Fibroblast of lung (primary cell): ENCODE data around the gene C4BPA. TPM values are rescaled to one million over a fixed set of nuclear protein-coding genes. Genes with fewer than 3 reads are reported as not detected.
A peak's percentile ranks its signal among the peaks of the same experiment; 100 is the strongest.

ENCODE experiments used
- DNase-seq, 2 donors: peaks; one replicate each; pipeline versions ENCODE4 v3.0.0 to v3.0.0-alpha.2; 2010; ENCODE audit warnings: low read depth in 2 of 2
- H2AFZ ChIP-seq: 2 replicates; pipeline ENCODE4 v1.5.1; 2012; ENCODE audit warnings: low read length, control low read depth, inconsistent platforms
- H3K27ac ChIP-seq: 2 replicates; pipeline ENCODE4 v1.5.1; 2011; ENCODE audit warnings: low read length, control low read depth; ENCODE audit not compliant: insufficient read depth
- H3K27me3 ChIP-seq: 2 replicates; pipeline ENCODE4 v1.5.1; 2011; ENCODE audit warnings: mild to moderate bottlenecking, low read length; ENCODE audit not compliant: control insufficient read depth, insufficient read depth
- H3K36me3 ChIP-seq: 2 replicates; pipeline ENCODE4 v1.5.1; 2011; ENCODE audit warnings: low read length; ENCODE audit not compliant: control insufficient read depth, insufficient read depth
- H3K4me1 ChIP-seq: 2 replicates; pipeline ENCODE4 v1.5.1; 2011; ENCODE audit warnings: low read length; ENCODE audit not compliant: control insufficient read depth, insufficient read depth; ENCODE audit errors: extremely low read depth
- H3K4me2 ChIP-seq: 2 replicates; pipeline ENCODE4 v1.5.1; 2011; ENCODE audit warnings: low read length, control low read depth; ENCODE audit not compliant: insufficient read depth; ENCODE audit errors: extremely low read depth
- H3K4me3 ChIP-seq, 4 experiments: fragments of 200-600 bp in 1 of 4; sonication (generic) in 1 of 4; replicated peaks in 1 of 4; 2 replicates each; pipeline ENCODE4 v1.5.1; 2011 to 2016; ENCODE audit warnings: low read length in 4 of 4, low read depth in 3 of 4, mild to moderate bottlenecking in 3 of 4, control low read depth in 2 of 4, inconsistent platforms in 1 of 4, mixed read lengths in 1 of 4; ENCODE audit not compliant: insufficient read depth in 1 of 4; ENCODE audit errors: control extremely low read depth in 1 of 4
- H3K79me2 ChIP-seq: 2 replicates; pipeline ENCODE4 v1.5.1; 2012; ENCODE audit warnings: mild to moderate bottlenecking, low read length, inconsistent platforms; ENCODE audit not compliant: control insufficient read depth, insufficient read depth
- H3K9ac ChIP-seq: 2 replicates; pipeline ENCODE4 v1.5.1; 2011; ENCODE audit warnings: mild to moderate bottlenecking, low read length, control low read depth; ENCODE audit not compliant: insufficient read depth
- H3K9me3 ChIP-seq: 2 replicates; pipeline ENCODE4 v1.5.1; 2012; ENCODE audit warnings: low read depth, low read length; ENCODE audit not compliant: control insufficient read depth, insufficient read depth
- H4K20me1 ChIP-seq: 2 replicates; pipeline ENCODE4 v1.5.1; 2011; ENCODE audit warnings: low read length; ENCODE audit not compliant: control insufficient read depth, insufficient read depth; ENCODE audit errors: extremely low read depth
- EZH2 ChIP-seq: IDR thresholded peaks from 2 replicates; pipeline ENCODE4 v1.5.1; 2012; ENCODE audit warnings: low read length, control low read depth, mild to moderate bottlenecking; ENCODE audit errors: missing control alignments
- polyA plus RNA-seq, 2 donors: library from polyadenylated mRNA; depleted of rRNA in 1 of 2; stranded (reverse) in 1 of 2; unstranded in 1 of 2; fragments of >200 nt; gene quantifications; 2 replicates each; pipeline ENCODE4 v1.2.1, GENCODE V29; 2011 to 2012; ENCODE audit warnings: missing spikeins in 1 of 2
- total RNA-seq: library from RNA; depleted of rRNA; stranded (reverse); fragments of >200 nt; gene quantifications from 2 replicates; pipeline ENCODE4 v1.2.1, GENCODE V29; 2014
- TF ChIP-seq, protein P1 (sequence below), 2 donors: IDR thresholded peaks in 1 of 2; conservative IDR thresholded peaks in 1 of 2; 1 replicate in 1 of 2; 2 replicates in 1 of 2; pipeline ENCODE4 v1.5.1; 2011 to 2012; ENCODE audit warnings: low read length in 2 of 2, control low read depth in 1 of 2, inconsistent platforms in 1 of 2, low read depth in 1 of 2, mild to moderate bottlenecking in 1 of 2

Gene C4BPA
- total and polyA plus RNA-seq, 2 donors (not counting 1 experiment from before 2014, with no cell fraction given) = not detected

DNA sequence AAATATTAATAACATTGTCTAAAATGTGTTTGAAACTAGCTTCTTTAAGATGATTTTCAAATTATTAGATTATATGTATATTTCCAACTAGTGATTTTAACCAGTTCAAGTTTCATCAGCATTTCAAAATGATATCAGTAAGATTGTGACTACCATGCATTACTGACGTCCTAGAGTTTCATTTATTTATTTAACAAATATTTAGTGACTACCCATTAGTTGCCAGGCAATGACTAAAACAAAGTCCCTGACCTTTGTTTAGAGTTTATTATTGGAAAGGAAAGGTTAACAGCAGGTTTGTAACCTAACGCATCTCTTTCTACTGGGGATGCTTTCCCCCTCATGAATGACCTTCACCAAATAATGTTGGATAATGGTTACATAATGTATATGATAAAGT lies 22.9 kb upstream of the C4BPA start:
- H3K79me2 ChIP-seq = no peaks in the 10 kb centered on the region
- no peaks in the 10 kb centered on the region for H3K27me3 ChIP-seq
- no peak overlapping the region for H3K4me2 ChIP-seq
- no peak overlapping the region for H3K4me3 ChIP-seq
- H3K9ac ChIP-seq = no peak overlapping the region
- no peak for DNase-seq
- H3K27ac ChIP-seq = no peak overlapping the region
- H2AFZ ChIP-seq = no peak overlapping the region
- TF ChIP-seq EZH2 = no peak
- TF ChIP-seq, protein P1, sequence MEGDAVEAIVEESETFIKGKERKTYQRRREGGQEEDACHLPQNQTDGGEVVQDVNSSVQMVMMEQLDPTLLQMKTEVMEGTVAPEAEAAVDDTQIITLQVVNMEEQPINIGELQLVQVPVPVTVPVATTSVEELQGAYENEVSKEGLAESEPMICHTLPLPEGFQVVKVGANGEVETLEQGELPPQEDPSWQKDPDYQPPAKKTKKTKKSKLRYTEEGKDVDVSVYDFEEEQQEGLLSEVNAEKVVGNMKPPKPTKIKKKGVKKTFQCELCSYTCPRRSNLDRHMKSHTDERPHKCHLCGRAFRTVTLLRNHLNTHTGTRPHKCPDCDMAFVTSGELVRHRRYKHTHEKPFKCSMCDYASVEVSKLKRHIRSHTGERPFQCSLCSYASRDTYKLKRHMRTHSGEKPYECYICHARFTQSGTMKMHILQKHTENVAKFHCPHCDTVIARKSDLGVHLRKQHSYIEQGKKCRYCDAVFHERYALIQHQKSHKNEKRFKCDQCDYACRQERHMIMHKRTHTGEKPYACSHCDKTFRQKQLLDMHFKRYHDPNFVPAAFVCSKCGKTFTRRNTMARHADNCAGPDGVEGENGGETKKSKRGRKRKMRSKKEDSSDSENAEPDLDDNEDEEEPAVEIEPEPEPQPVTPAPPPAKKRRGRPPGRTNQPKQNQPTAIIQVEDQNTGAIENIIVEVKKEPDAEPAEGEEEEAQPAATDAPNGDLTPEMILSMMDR (conservative IDR thresholded peaks at IDR 0.05 in 1 of 2, IDR thresholded peaks at IDR 0.05 in 1 of 2; ENCODE audit: low read depth in 1 of 2, low read length in 2 of 2) = no peak
- H3K4me1 ChIP-seq = no peaks in the 10 kb centered on the region
- no peaks in the 10 kb centered on the region for H4K20me1 ChIP-seq
- H3K36me3 ChIP-seq = no peaks in the 10 kb centered on the region
- no peaks in the 10 kb centered on the region for H3K9me3 ChIP-seq

DNA sequence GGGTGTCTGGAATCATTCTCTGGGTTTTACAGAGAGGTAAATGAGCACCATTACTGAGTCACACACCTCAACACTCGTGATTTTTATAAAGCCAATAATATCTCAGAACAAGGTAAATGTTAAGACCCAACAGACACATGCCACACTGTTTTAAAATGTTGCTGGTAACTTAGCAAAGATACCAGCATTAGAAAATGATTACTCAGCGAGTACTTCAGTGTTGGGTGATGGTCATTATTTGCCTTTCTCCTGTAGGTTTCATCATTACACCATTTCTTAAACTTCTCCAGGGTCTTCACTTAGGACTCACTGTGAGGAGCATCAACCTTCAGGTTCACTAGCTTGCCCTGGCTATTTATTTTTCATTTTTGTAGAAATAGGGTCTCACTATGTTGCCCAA lies 22.2 kb upstream of the C4BPA start:
- Histone ChIP-seq H3K27ac (no peak overlapping the region), H3K9me3 (no peaks in the 10 kb centered on the region), H3K4me1 (no peaks in the 10 kb centered on the region), H3K9ac (no peak overlapping the region), H2AFZ (no peak overlapping the region), H3K27me3 (no peaks in the 10 kb centered on the region), H3K4me3 (no peak overlapping the region), H3K4me2 (no peak overlapping the region), H3K79me2 (no peaks in the 10 kb centered on the region), H4K20me1 (no peaks in the 10 kb centered on the region), H3K36me3 (no peaks in the 10 kb centered on the region)
- DNase-seq = no peak
- no peak for TF ChIP-seq EZH2
- TF ChIP-seq, protein P1 (conservative IDR thresholded peaks at IDR 0.05 in 1 of 2, IDR thresholded peaks at IDR 0.05 in 1 of 2; ENCODE audit: low read depth in 1 of 2, low read length in 2 of 2) = no peak

DNA sequence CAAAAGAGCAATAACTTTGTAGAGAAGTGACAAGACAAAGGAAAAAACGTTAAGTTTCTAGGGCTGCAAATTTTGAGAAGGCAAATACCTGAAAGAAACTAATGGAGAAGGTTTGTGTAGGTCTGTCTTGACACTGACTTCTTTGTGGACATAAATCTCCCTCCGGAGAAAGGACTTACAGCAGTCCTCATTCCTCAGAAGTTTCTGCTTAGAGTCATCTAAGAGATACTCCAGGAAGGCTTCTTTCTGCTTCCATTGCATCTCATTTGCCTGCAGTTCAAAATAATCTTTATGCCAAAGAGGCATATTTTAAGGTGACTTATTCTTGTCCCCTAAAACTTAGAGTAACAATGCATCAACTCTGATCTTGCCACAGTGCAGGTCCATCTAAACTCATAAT lies 19.8 kb upstream of the C4BPA start:
- Histone ChIP-seq H3K79me2 (no peaks in the 10 kb centered on the region), H3K36me3 (no peaks in the 10 kb centered on the region), H2AFZ (no peak overlapping the region), H3K4me3 (no peak overlapping the region), H3K4me1 (no peaks in the 10 kb centered on the region), H4K20me1 (no peaks in the 10 kb centered on the region), H3K9ac (no peak overlapping the region), H3K27ac (no peak overlapping the region), H3K9me3 (no peaks in the 10 kb centered on the region), H3K27me3 (no peaks in the 10 kb centered on the region), H3K4me2 (no peak overlapping the region)
- no peak for TF ChIP-seq EZH2
- TF ChIP-seq, protein P1 (conservative IDR thresholded peaks at IDR 0.05 in 1 of 2, IDR thresholded peaks at IDR 0.05 in 1 of 2; ENCODE audit: low read depth in 1 of 2, low read length in 2 of 2) = no peak
- DNase-seq = peak in 1 of 2 donors; percentile 22
